RWPE1 (cell line): ENCODE measurements around the gene HLCS.
"Not testable (repeated sequence)": the region's sequence is repeated elsewhere in the genome, so short reads cannot be mapped to it uniquely, and the experiment has no call there.

Source experiments
- CTCF ChIA-PET: fragments of 350-600 bp; sonication (Branson Sonifier 250); formaldehyde crosslinking; extraction: SDS; loops from one replicate; lab custom pipeline; 2021; lab: Yijun Ruan, JAX
- POLR2A ChIA-PET: fragments of 400-600 bp; formaldehyde crosslinking; extraction: SDS; loops from one replicate; lab custom pipeline; 2020; ENCODE audit warnings: antibody characterized with exemption; ENCODE audit not compliant: low non-redundant PET; lab: Yijun Ruan, JAX
- DNase-seq: peaks from one replicate; pipeline ENCODE4 v3.0.0; 2012; ENCODE audit warnings: low spot score
- H3K27ac ChIP-seq: fragments of 450-650 bp; 2 replicates; pipeline ENCODE4 v1.5.1; 2017
- TF ChIP-seq, protein P1 (sequence below): fragments of 450-650 bp; conservative IDR thresholded peaks from 2 replicates; pipeline ENCODE4 v1.5.1; 2017; ENCODE audit warnings: low read depth, mild to moderate bottlenecking

Gene HLCS

GRCh38 chr21:36955783-36956182 lies 10.7 kb downstream of the HLCS start:
- no peak overlapping the region for H3K27ac ChIP-seq
- DNase-seq: no peak
- TF ChIP-seq, protein P1, sequence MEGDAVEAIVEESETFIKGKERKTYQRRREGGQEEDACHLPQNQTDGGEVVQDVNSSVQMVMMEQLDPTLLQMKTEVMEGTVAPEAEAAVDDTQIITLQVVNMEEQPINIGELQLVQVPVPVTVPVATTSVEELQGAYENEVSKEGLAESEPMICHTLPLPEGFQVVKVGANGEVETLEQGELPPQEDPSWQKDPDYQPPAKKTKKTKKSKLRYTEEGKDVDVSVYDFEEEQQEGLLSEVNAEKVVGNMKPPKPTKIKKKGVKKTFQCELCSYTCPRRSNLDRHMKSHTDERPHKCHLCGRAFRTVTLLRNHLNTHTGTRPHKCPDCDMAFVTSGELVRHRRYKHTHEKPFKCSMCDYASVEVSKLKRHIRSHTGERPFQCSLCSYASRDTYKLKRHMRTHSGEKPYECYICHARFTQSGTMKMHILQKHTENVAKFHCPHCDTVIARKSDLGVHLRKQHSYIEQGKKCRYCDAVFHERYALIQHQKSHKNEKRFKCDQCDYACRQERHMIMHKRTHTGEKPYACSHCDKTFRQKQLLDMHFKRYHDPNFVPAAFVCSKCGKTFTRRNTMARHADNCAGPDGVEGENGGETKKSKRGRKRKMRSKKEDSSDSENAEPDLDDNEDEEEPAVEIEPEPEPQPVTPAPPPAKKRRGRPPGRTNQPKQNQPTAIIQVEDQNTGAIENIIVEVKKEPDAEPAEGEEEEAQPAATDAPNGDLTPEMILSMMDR: no peak
- ChIA-PET POLR2A (no interaction called here), CTCF (no interaction called here)

GRCh38 chr21:36952331-36952730 lies 14.1 kb downstream of the HLCS start:
- POLR2A ChIA-PET, DNase-seq, H3K27ac ChIP-seq: not testable (repeated sequence)
- CTCF ChIA-PET: interaction anchor here (0.6 to 1.0 kb wide), 2 partner anchors 12 to 212 kb away, joined by 3 to 7 read pairs; no protein-coding TSS in a partner anchor

DNA sequence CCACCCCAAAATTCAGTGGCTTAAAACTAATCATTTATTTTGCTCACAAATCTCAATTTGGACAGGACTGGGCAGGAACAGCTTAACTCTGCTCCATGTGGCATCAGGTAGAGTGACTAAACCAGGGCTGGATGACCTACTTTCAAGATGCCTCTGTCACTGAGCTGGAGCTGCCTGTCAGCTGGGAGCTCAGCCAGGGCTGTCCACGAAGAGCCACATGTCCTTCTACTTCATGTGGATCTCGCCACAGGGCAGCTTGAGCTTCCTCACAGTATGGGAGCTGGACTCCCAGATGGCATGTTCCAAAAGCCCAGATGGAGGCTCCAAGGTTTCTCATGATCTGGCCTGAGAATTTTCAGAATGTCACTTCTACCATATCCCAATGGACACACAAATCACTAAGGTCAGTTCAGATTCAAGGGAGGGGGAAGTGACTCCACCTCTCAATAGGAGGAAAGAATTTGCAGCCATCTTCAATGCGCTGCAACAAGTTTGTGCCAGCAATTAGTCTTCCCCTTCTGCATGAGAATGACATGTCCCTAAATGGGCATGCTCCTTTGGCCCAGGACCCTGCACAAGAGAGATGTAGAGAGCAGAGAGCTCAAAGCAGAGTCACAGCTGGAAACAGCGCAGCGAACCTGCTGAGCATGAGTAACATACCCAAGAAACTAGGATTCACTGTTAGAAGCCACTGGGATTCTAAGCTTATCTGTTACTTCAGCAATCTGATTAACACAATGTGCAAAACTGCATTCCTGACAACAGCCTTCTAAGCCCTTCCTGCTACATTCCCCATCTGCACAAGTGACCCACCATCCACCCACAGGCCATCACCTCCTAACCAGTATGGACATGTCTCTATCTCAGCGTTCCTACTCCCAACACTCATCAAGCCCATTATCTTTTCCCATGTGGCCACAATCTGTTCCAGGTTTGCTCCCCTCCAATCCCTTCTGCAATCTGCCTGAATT lies 17.0 kb downstream of the HLCS start:
- H3K27ac ChIP-seq: peak overlapping the region; percentile 28; the same call in 1 of the 2 replicates
- POLR2A ChIA-PET: interaction anchor here (0.6 kb wide), 1 partner anchor 8 kb away, joined by 3 read pairs; no protein-coding TSS in a partner anchor
- TF ChIP-seq, protein P1: no peak
- CTCF ChIA-PET: interaction anchor here (0.7 to 0.9 kb wide), 3 partner anchors 41 to 1852 kb away, joined by 3 to 4 read pairs (median 3); no protein-coding TSS in a partner anchor
- DNase-seq: peak; percentile 66

- CTCF ChIA-PET: interaction anchor here (0.7 to 1.2 kb wide), 3 partner anchors 17 to 301 kb away, joined by 3 to 4 read pairs (median 3); no protein-coding TSS in a partner anchor
- POLR2A ChIA-PET: no interaction called here
- TF ChIP-seq, protein P1: no peak
- H3K27ac ChIP-seq: no peak overlapping the region
- DNase-seq: no peak
Observed at GRCh38 chr21:36948686-36949085, 17.8 kb downstream of the HLCS start.

- CTCF ChIA-PET: interaction anchor here (0.7 kb wide), 1 partner anchor 218 kb away, joined by 3 read pairs; no protein-coding TSS in a partner anchor
- TF ChIP-seq, protein P1: no peak
- no peak for DNase-seq
- POLR2A ChIA-PET: no interaction called here
- no peak overlapping the region for H3K27ac ChIP-seq
Observed at GRCh38 chr21:36946949-36947356, 19.5 kb downstream of the HLCS start.

DNA sequence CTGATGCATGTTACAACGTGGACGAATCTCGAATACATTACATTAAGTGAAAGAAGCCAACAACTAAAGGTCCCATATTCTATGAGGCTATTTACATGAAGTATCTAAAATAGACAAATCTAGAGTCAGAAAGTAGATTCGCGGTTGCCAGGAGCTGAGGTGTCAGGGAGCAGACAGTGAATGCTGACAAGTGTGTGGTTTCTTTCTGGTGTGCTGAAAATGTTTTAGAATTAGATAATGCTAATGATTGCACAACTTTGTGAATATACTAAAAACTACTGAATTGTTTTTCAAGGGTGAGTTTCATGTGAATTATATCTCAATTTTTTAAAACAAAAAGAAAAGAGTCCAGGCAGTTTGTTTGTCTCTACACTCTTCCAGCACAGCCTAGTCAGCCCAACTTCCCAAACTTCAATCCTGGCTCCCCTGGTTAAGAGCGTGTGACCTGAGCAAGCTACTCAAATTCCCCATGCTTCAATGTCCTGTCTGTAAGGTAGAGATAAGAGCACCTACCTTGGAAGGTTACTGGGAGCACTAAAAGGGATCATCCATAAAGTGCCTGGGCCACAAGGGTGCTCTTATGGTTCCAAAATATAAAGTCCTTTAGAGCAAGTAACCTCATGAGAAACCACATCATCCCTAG lies 20.9 kb downstream of the HLCS start:
- ChIA-PET CTCF (interaction anchor here (0.6 kb wide), 1 partner anchor 559 kb away, joined by 3 read pairs; no protein-coding TSS in a partner anchor), POLR2A (no interaction called here)
- TF ChIP-seq, protein P1: no peak
- DNase-seq: no peak
- no peak overlapping the region for H3K27ac ChIP-seq
